ENCODE data around the gene PARD3B.

GRCh38 chr2:204950695-204951346 lies 405.5 kb downstream of the PARD3B start:
- TF ChIP-seq POLR2AphosphoS5 (IDR thresholded peaks at IDR 0.05) (no peak), CTCF (IDR thresholded peaks at IDR 0.05) (no peak)

Data from prostate gland (tissue), 2 donors.